Effector memory CD4-positive, alpha-beta T cell (primary cell): Measurements from ENCODE around the gene LMNA.
"Not testable (repeated sequence)": the region's sequence is repeated elsewhere in the genome, so short reads cannot be mapped to it uniquely, and the experiment has no call there.

ENCODE experiments used
- DNase-seq, 3 donors: peaks; one replicate each; pipeline ENCODE4 v3.0.0-alpha.2; 2020
- H3K27ac ChIP-seq: 2 replicates; pipeline ENCODE4 v1.7.0; 2013; ENCODE audit warnings: mild to moderate bottlenecking, low read length, moderate library complexity; ENCODE audit not compliant: insufficient read depth, poor library complexity, severe bottlenecking
- H3K27me3 ChIP-seq: replicated peaks from 2 replicates; pipeline ENCODE4 v1.7.0; 2013; ENCODE audit warnings: mild to moderate bottlenecking, low read length; ENCODE audit not compliant: insufficient read depth, control insufficient read depth, poor library complexity, severe bottlenecking
- H3K36me3 ChIP-seq: 2 replicates; pipeline ENCODE4 v1.7.0; 2013; ENCODE audit warnings: mild to moderate bottlenecking, low read length, moderate library complexity; ENCODE audit not compliant: control insufficient read depth, insufficient read depth
- H3K4me1 ChIP-seq: 2 replicates; pipeline ENCODE4 v1.7.0; 2013; ENCODE audit warnings: low read length, mild to moderate bottlenecking; ENCODE audit not compliant: control insufficient read depth, insufficient read depth, poor library complexity, severe bottlenecking
- H3K4me3 ChIP-seq: 2 replicates; pipeline ENCODE4 v1.7.0; 2013; ENCODE audit warnings: low read length, low read depth, mild to moderate bottlenecking; ENCODE audit not compliant: insufficient read depth, poor library complexity, severe bottlenecking
- H3K9me3 ChIP-seq: 2 replicates; pipeline ENCODE4 v1.7.0; 2013; ENCODE audit warnings: mild to moderate bottlenecking, low read length, moderate library complexity; ENCODE audit not compliant: control insufficient read depth

Gene LMNA

DNA sequence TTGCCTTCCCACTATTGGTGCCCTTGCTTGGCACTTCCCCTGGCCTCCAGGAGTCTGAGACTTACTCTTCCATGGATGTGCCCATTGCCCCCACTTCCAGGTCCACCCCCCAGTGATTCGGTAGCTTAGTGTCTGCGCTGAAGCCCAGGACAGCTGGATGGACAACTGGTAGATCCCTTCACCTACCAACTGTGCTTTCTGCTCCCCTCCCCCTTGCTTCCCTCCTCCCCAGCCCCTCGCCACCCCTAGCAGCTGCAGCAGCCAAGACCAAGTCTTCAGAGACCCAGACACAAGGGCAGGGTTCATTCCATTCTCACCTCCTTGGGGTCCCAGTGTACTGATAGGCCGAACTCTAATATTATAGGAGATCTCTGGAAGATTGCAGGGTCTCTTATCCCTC, 6.9 kb downstream of the LMNA start:
- Histone ChIP-seq H3K27me3 (no peaks in the 10 kb centered on the region), H3K4me3 (no peak overlapping the region), H3K4me1 (peaks cover 46% of the 10 kb centered on the region), H3K36me3 (no peaks in the 10 kb centered on the region), H3K27ac (no peak overlapping the region), H3K9me3 (no peaks in the 10 kb centered on the region)
- DNase-seq, result no peak

DNA sequence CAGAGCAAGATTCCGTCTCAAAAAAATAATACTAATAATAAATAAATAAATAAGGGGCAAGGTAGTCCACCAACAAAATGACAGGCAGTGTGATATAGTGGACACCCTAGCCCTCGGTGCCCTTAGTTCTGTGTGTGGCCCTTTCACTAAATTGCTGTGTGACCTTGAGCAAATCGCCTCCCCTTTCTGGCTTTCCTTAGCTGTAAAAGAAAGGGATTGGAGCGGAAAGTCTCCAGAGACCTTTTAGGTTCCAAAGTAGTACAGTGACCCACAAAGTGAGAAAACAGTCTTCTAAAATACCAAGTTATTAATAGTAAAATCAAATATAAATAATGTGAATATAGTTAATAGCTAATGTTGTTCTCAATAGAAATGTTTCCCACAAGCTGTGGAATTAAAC, 7.6 kb downstream of the LMNA start:
- Histone ChIP-seq H3K4me1 (peaks cover 52% of the 10 kb centered on the region), H3K27me3 (no peaks in the 10 kb centered on the region), H3K4me3 (no peak overlapping the region), H3K27ac (no peak overlapping the region), H3K36me3 (no peaks in the 10 kb centered on the region), H3K9me3 (no peaks in the 10 kb centered on the region)
- DNase-seq, result no peak

DNA sequence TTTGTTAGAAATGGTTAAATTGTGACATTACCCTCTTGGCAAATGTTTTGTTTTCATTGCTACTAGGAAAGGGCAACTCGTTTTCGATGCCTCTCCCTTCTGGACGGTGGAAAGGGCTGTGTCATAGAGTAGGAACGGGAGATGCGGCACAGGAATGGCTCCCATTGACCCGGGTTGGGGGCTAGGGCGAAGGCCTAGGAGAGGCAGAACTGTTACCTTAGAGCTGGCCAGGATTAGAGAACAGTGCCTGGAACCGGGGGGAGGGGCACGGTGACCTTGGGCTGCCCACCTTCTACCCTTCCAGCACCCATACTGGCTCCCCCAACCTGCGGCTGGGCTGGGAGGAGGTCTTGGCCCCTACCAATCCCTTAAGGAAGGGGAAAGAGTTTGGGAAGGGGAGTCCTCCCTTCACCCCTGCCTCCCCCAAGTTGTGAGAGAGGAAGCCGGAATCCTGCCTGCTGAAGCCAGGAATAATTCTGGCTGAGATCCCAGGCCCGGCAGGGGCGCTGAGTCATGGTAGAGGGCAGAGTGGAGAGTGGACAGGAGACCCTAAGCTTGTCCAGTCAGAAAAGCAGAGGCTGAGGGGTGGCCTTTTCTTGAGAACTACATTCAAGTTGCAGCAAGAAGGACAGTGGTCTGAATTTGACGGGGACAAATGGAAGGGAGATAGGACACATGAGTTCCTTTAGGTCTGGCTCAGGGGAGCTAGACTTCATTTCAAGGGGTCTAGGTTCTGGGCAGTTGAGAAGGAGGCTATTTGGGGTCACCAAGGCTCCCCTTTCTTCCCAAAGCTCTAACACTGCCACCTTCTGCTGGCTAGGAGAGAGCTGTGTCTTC, 8.2 kb downstream of the LMNA start:
- no peak overlapping the region for H3K4me3 ChIP-seq
- peak in 1 of 3 donors; percentile 12 for DNase-seq
- H3K27ac ChIP-seq, result peak overlapping the region; percentile 67

DNA sequence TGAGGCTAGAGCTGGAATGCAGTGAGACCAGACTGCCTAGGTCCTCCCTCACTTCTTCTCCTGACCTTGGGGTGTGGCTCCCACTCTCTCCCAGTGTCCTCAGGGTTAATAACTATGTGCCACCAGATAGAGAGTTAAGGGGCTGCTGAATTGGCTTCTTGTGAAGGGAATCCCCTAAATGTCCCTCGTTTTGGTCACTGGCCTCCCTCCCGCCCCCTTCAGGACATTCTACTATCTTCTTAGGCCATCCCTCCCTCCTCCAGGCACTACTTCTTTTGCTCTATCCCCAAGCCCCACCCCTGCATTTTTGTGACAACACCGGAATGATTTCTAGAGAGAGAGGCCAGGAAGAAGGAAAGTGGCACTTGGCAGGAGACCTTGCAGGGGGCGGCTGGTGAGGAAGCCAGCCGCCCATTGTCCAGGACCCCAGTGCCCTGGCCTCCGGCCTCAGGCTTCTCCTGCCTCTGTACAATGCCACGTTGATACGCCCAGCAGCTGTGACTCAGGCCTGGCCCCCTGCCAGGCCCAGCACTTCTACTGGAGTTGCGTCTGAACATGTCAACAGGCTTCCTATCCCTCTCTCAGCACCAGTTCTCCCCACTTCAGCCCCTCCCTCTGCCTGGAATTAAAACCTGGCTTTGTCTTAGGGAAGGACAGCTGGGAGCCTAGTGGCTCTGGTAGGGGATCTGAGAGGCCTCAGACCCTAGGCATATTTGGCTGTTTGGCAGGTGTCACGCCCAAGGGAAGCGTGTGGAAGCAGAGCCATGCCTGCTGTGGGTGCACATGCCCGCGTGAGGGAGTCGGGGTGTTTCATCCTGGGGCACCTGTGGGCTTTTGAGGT, 9.1 kb downstream of the LMNA start:
- Histone ChIP-seq H3K27ac (peak overlapping the region; percentile 67), H3K27me3 (no peaks in the 10 kb centered on the region), H3K4me1 (peaks cover 61% of the 10 kb centered on the region), H3K36me3 (no peaks in the 10 kb centered on the region), H3K9me3 (no peaks in the 10 kb centered on the region), H3K4me3 (peak overlapping the region; percentile 12)
- DNase-seq, result peak in 1 of 3 donors; percentile 57

More for the DNA sequence above, 8.2 kb downstream of the LMNA start:
- Histone ChIP-seq H3K27me3 (no peaks in the 10 kb centered on the region), H3K4me1 (peaks cover 57% of the 10 kb centered on the region), H3K9me3 (no peaks in the 10 kb centered on the region), H3K36me3 (no peaks in the 10 kb centered on the region)

DNA sequence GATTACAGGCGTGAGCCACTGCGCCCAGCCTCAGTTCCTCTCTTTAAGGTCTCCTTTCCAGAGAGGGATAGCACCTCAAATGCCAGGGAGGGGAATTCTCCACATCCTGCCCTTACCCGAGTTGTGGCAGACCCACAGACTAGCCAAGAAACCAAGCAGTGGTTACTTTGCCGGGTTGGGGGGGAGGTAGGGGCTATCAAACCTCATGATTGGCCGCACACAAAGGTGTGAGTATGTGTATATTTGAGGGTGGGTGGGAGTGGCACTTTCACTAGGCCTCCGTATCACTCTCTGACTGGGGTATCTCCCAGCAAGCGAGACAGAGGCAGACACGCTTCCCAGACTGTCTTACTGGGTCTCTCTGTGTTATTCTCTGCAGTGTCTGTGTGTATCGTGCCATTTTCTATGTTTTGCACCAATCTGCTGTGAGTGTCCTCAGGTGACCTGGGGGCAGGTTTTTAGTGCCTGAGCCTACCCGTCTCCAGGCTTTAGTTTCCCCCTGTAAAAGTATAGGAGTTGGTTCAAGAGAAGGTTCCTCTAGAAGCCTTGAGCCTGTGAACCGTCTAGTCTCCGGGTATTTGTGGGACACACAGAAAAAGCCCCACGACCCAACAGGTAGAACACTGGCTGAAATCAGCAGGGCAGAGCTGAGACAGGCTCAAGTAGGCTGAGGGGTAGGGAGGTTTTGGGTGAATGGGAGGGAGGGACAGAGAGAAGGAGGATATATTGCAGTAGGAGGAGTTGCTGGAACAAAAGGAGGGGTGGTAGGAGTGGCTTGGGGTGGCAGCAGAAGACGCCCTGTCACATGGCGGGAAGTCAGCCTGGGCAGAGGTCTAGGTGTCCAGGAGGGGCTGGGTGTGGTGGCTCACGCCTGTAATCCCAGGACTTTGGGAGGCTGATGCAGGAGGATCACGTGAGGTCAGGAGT, 10.3 kb downstream of the LMNA start:
- H3K4me1 ChIP-seq, result peaks cover 70% of the 10 kb centered on the region
- DNase-seq, result peak in 2 of 3 donors; percentile 55 to 57
- peak overlapping the region; percentile 67 for H3K27ac ChIP-seq
- H3K27me3 ChIP-seq, result no peaks in the 10 kb centered on the region
- H3K9me3 ChIP-seq, result no peaks in the 10 kb centered on the region
- no peaks in the 10 kb centered on the region for H3K36me3 ChIP-seq
- no peak overlapping the region for H3K4me3 ChIP-seq

DNA sequence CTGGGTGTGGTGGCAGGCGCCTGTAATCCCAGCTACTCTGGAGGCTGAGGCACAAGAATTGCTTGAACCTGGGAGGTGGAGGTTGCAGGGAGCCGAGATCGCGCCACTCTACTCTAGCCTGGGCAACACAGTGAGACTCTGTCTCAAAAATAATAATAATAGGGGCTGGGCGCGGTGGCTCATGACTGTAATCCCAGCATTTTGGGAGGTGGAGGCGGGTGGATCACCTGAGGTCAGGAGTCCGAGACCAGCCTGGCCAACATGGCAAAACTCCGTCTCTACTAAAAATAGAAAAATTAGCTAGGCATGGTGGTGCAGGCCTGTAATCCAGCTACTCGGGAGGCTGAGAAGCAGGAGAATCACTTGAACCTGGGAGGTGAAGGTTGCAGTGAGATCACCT, 11.0 kb downstream of the LMNA start:
- H3K4me3 ChIP-seq, H3K27me3 ChIP-seq, H3K36me3 ChIP-seq, H3K9me3 ChIP-seq: not testable (repeated sequence)
- DNase-seq, result peak in 1 of 3 donors; percentile 24
- H3K4me1 ChIP-seq, result peaks cover 72% of the 10 kb centered on the region
- peak overlapping the region; percentile 87 for H3K27ac ChIP-seq

DNA sequence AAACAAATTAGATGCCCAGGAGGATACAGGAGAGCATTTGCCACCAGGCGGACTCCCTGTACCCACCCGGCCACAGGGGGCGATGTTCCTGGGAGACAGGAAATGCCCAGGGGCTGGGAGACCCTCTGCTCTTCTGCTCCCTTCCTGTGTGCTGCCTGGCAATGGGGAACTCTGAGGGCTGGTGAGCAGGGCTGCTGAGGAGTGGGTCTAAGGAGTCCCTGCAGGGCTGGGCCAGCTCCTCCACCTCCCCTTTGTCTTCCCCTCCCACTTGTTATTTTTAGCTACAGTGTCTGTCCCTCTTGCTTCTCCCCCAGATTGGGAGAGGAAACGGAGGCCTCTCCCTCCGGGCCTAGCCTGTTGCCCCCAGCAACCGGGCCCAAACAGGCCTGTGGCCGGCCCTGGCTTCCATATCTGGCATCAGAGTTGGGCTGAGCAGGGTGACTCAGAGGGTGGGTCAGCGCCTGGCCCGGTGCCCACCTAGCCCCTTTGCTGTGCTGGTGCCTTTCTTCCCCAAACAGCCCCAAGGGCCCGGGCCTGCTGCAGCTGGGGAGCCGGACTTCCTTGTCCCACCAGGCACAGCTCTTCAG, 11.6 kb downstream of the LMNA start:
- Histone ChIP-seq H3K4me3 (no peak overlapping the region), H3K36me3 (peaks cover 4% of the 10 kb centered on the region), H3K27ac (peak overlapping the region; percentile 87), H3K4me1 (peaks cover 71% of the 10 kb centered on the region), H3K27me3 (no peaks in the 10 kb centered on the region), H3K9me3 (no peaks in the 10 kb centered on the region)
- peak; percentile 76 to 82 (median 81) for DNase-seq

DNA sequence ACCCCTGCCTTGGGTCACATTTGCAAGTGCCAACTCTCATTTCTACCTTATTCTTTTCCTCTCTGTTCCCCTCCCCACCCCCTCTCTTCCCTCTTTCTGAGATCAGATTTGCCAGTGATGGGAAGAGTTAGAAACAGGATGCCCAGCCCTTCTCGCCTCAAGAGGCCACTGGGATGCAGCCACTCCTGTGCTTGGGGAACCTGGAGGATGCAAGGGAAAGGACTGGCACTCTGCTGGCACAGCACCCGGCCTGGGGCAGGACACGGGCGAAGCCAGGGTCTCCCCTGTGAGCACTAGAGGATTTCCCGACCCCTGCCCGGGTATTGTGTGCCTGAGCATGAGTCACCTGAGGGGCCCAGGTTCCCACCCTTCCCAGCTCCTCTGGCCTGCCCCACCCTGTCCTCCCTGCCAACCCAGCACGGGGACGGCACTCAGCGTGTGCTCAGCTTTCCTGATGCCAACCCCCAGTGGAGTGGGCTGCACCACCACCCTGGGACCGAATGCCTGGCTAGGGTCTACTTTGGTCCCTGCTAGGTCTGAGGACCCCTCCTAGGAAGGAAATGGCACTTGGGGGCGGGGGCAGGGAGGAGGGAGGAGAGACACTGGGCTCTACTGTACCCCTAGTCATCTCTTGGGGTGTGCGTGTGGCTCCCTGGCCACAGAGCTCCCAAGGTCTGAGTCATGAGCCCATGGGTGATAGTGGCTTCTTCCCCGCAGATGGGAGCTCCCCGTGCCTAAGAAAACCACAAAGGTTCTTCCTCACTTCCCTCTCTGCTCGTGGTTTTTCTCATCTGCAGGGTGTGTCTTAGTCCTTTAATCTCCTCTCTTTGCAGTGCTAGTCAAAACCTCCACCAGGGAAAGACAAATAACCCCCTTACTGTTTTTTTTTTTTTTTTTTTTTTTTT, 12.4 kb downstream of the LMNA start:
- Histone ChIP-seq H3K36me3 (peaks cover 11% of the 10 kb centered on the region), H3K9me3 (no peaks in the 10 kb centered on the region), H3K27me3 (no peaks in the 10 kb centered on the region), H3K4me1 (peaks cover 71% of the 10 kb centered on the region), H3K4me3 (no peak overlapping the region), H3K27ac (peak overlapping the region; percentile 87)
- DNase-seq, result peak; percentile 80 to 90 (median 85)
